ENCODE measurements around the gene GALNTL6. TPM values are rescaled to one million over a fixed set of nuclear protein-coding genes. Genes with fewer than 3 reads are reported as not detected.

Gene GALNTL6
- polyA plus RNA-seq, 1 donor (not counting 4 experiments of a cell fraction or from before 2014, with no cell fraction given): not detected

GRCh38 chr4:172989984-172990820 lies 1177.0 kb downstream of the GALNTL6 start:
- Histone ChIP-seq H3K4me2 (ENCODE audit: control insufficient read depth, extremely low read depth, insufficient read depth, low read depth, low read length) (no peak overlapping the region), H3K27me3 (ENCODE audit: control insufficient read depth, extremely low read depth, insufficient read depth, low read length) (no peaks in the 10 kb centered on the region), H3K79me2 (ENCODE audit: control insufficient read depth, insufficient read depth, low read length) (no peaks in the 10 kb centered on the region), H3K36me3 (ENCODE audit: control insufficient read depth in 2 of 2, extremely low read depth in 1 of 2, insufficient read depth in 2 of 2, low read length in 2 of 2) (no peaks in the 10 kb centered on the region), H4K20me1 (ENCODE audit: control insufficient read depth, extremely low read depth, insufficient read depth, low read length) (no peaks in the 10 kb centered on the region), H3K4me3 (ENCODE audit: control insufficient read depth in 2 of 3, extremely low read depth in 1 of 3, insufficient read depth in 2 of 3, low read depth in 1 of 3, low read length in 3 of 3) (no peak overlapping the region), H2AFZ (ENCODE audit: control insufficient read depth, low read length) (no peak overlapping the region), H3K4me1 (ENCODE audit: control insufficient read depth, extremely low read depth, insufficient read depth, low read length) (peaks cover 12% of the 10 kb centered on the region), H3K9me1 (ENCODE audit: control insufficient read depth, extremely low read depth, insufficient read depth, low read length) (no peaks in the 10 kb centered on the region), H3K27ac (ENCODE audit: control insufficient read depth, insufficient read depth, low read length) (no peak overlapping the region), H3K9ac (ENCODE audit: control insufficient read depth, extremely low read depth, insufficient read depth, low read length) (no peak overlapping the region), H3K9me3 (ENCODE audit: control insufficient read depth, low read depth, low read length) (peaks cover 3% of the 10 kb centered on the region)
- no peak for DNase-seq (ENCODE audit: low read depth, low spot score)
- TF ChIP-seq EZH2 (IDR thresholded peaks at IDR 0.05; ENCODE audit: low read length) (no peak), CTCF (optimal IDR thresholded peaks at IDR 0.05 in 1 of 3, IDR thresholded peaks at IDR 0.05 in 1 of 3, conservative IDR thresholded peaks at IDR 0.05 in 1 of 3; ENCODE audit: extremely low read depth in 1 of 3, insufficient read depth in 2 of 3, low read length in 3 of 3) (no peak)
- dilution Hi-C loops (cut with MboI; ENCODE audit: extremely low pct_ligation_motif_present, low sequenced_read_pairs): no loop called here
- no peak for FAIRE-seq

DNA sequence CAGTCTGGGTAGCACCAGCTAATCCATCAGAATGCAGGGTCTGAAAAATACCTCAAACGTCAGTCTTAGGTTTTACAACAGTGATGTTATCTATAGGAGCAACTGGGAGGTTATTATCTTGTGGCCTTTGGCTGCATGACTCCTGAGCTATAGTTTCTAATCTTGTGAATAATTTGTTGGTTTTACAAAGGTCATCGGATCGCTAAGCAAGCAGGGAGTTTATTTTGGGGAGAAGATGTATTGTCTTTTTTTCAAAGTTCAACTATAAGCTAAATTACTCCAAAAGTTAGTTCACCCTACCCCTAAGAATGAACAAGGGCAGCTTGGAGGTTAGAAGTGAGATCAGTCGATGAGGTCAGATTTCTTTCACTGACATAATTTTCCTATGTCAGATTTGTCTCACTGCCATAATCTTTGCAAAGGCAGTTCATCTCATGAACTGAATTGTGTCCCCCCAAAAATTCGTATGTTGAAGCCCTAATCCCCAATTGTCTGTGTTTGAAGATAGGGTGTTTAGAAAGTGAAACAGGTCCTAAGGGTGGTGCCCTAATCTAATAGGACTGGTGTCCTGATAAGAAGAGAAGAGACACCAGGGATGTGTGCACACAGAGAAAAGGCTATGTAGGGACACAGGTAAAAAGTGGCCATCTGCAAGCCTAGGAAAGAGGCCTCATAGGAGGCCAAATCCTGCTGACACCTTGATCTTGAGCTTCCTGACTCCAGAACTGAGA lies 1179.6 kb downstream of the GALNTL6 start:
- Histone ChIP-seq H4K20me1 (ENCODE audit: control insufficient read depth, extremely low read depth, insufficient read depth, low read length) (no peaks in the 10 kb centered on the region), H3K4me1 (ENCODE audit: control insufficient read depth, extremely low read depth, insufficient read depth, low read length) (peaks cover 24% of the 10 kb centered on the region), H3K4me3 (ENCODE audit: control insufficient read depth in 2 of 3, extremely low read depth in 1 of 3, insufficient read depth in 2 of 3, low read depth in 1 of 3, low read length in 3 of 3) (no peak overlapping the region), H3K9me1 (ENCODE audit: control insufficient read depth, extremely low read depth, insufficient read depth, low read length) (no peaks in the 10 kb centered on the region), H3K9ac (ENCODE audit: control insufficient read depth, extremely low read depth, insufficient read depth, low read length) (no peak overlapping the region), H3K4me2 (ENCODE audit: control insufficient read depth, extremely low read depth, insufficient read depth, low read depth, low read length) (no peak overlapping the region), H3K9me3 (ENCODE audit: control insufficient read depth, low read depth, low read length) (peaks cover 3% of the 10 kb centered on the region), H3K27me3 (ENCODE audit: control insufficient read depth, extremely low read depth, insufficient read depth, low read length) (no peaks in the 10 kb centered on the region), H3K79me2 (ENCODE audit: control insufficient read depth, insufficient read depth, low read length) (no peaks in the 10 kb centered on the region), H2AFZ (ENCODE audit: control insufficient read depth, low read length) (peak overlapping the region; percentile 38), H3K27ac (ENCODE audit: control insufficient read depth, insufficient read depth, low read length) (no peak overlapping the region), H3K36me3 (ENCODE audit: control insufficient read depth in 2 of 2, extremely low read depth in 1 of 2, insufficient read depth in 2 of 2, low read length in 2 of 2) (no peaks in the 10 kb centered on the region)
- peak; percentile 65 for FAIRE-seq
- DNase-seq (ENCODE audit: low read depth, low spot score): no peak
- no peak for TF ChIP-seq CTCF (optimal IDR thresholded peaks at IDR 0.05 in 1 of 3, IDR thresholded peaks at IDR 0.05 in 1 of 3, conservative IDR thresholded peaks at IDR 0.05 in 1 of 3; ENCODE audit: extremely low read depth in 1 of 3, insufficient read depth in 2 of 3, low read length in 3 of 3)
- no peak for TF ChIP-seq EZH2 (IDR thresholded peaks at IDR 0.05; ENCODE audit: low read length)
- dilution Hi-C loops (cut with MboI; ENCODE audit: extremely low pct_ligation_motif_present, low sequenced_read_pairs): no loop called here

Data from keratinocyte (primary cell).